DOHH2 (cell line): Measurements from ENCODE around the gene ABHD17C.

Source experiments
- H3F3A ChIP-seq: fragments of 200-600 bp; sonication (generic), shearing (Covaris generic); 2 replicates; pipeline ENCODE4 v1.6.0; 2016; ENCODE audit warnings: antibody characterized with exemption, mild to moderate bottlenecking; ENCODE audit not compliant: control insufficient read depth, insufficient read depth
- H3K27ac ChIP-seq: fragments of 200-600 bp; sonication (generic); 2 replicates; pipeline ENCODE4 v1.5.1; 2014; ENCODE audit warnings: low read depth, mild to moderate bottlenecking, low read length, moderate library complexity
- H3K27me3 ChIP-seq: fragments of 200-600 bp; sonication (generic); 2 replicates; pipeline ENCODE4 v1.6.1; 2014; ENCODE audit warnings: mild to moderate bottlenecking, low read length, mixed read lengths; ENCODE audit not compliant: control insufficient read depth
- H3K36me3 ChIP-seq: fragments of 200-600 bp; sonication (generic); 2 replicates; pipeline ENCODE4 v1.6.1; 2014; ENCODE audit warnings: mild to moderate bottlenecking, low read length, moderate library complexity, mixed read lengths; ENCODE audit not compliant: control insufficient read depth
- H3K4me1 ChIP-seq: fragments of 200-600 bp; sonication (generic); 2 replicates; pipeline ENCODE4 v1.6.1; 2014; ENCODE audit warnings: mild to moderate bottlenecking, low read length, mixed read lengths; ENCODE audit not compliant: control insufficient read depth
- H3K4me2 ChIP-seq: fragments of 200-600 bp; sonication (generic); 2 replicates; pipeline ENCODE4 v1.6.0; 2014; ENCODE audit warnings: mild to moderate bottlenecking, low read length, moderate library complexity
- H3K4me3 ChIP-seq: fragments of 200-600 bp; sonication (generic); 2 replicates; pipeline ENCODE4 v1.5.1; 2014; ENCODE audit warnings: mild to moderate bottlenecking, low read length, mixed read lengths
- H3K79me2 ChIP-seq: fragments of 200-600 bp; sonication (generic); 2 replicates; pipeline ENCODE4 v1.6.1; 2014; ENCODE audit warnings: mild to moderate bottlenecking, low read length, mixed read lengths; ENCODE audit not compliant: control insufficient read depth
- H3K9me2 ChIP-seq: fragments of 200-600 bp; sonication (generic); replicated peaks from 2 replicates; pipeline ENCODE4 v1.6.1; 2014; ENCODE audit warnings: mild to moderate bottlenecking, low read length, mixed read lengths; ENCODE audit not compliant: control insufficient read depth
- H3K9me3 ChIP-seq: fragments of 200-600 bp; sonication (generic); 2 replicates; pipeline ENCODE4 v1.6.1; 2014; ENCODE audit warnings: antibody characterized with exemption, low read length, mixed read lengths; ENCODE audit not compliant: control insufficient read depth, insufficient read depth
- H4K20me1 ChIP-seq: fragments of 200-600 bp; sonication (generic); 2 replicates; pipeline ENCODE4 v1.6.0; 2014; ENCODE audit warnings: low read depth, mild to moderate bottlenecking, antibody characterized with exemption, low read length, moderate library complexity; ENCODE audit not compliant: control insufficient read depth, insufficient read depth
- EZH2phosphoT487 ChIP-seq: fragments of 200-600 bp; sonication (generic); IDR thresholded peaks from 2 replicates; pipeline ENCODE4 v1.6.1; 2017; ENCODE audit warnings: borderline replicate concordance, mild to moderate bottlenecking, antibody characterized with exemption, low read length, moderate library complexity, mixed read lengths
- TF ChIP-seq, protein P1 (sequence below): fragments of 200-600 bp; sonication (generic); IDR thresholded peaks from one replicate; pipeline ENCODE4 v1.5.1; 2014; ENCODE audit warnings: antibody characterized with exemption, mild to moderate bottlenecking, low read depth, low read length; ENCODE audit not compliant: poor library complexity, severe bottlenecking

The ABHD17C gene

GRCh38 chr15:80791004-80791403 lies 95.9 kb downstream of the ABHD17C start:
- no peak for TF ChIP-seq EZH2phosphoT487
- TF ChIP-seq, protein P1, sequence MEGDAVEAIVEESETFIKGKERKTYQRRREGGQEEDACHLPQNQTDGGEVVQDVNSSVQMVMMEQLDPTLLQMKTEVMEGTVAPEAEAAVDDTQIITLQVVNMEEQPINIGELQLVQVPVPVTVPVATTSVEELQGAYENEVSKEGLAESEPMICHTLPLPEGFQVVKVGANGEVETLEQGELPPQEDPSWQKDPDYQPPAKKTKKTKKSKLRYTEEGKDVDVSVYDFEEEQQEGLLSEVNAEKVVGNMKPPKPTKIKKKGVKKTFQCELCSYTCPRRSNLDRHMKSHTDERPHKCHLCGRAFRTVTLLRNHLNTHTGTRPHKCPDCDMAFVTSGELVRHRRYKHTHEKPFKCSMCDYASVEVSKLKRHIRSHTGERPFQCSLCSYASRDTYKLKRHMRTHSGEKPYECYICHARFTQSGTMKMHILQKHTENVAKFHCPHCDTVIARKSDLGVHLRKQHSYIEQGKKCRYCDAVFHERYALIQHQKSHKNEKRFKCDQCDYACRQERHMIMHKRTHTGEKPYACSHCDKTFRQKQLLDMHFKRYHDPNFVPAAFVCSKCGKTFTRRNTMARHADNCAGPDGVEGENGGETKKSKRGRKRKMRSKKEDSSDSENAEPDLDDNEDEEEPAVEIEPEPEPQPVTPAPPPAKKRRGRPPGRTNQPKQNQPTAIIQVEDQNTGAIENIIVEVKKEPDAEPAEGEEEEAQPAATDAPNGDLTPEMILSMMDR: no peak
- Histone ChIP-seq H3K4me3 (no peak overlapping the region), H3K79me2 (no peaks in the 10 kb centered on the region), H3K4me1 (no peaks in the 10 kb centered on the region), H4K20me1 (no peaks in the 10 kb centered on the region), H3K36me3 (no peaks in the 10 kb centered on the region), H3K27me3 (peaks cover 14% of the 10 kb centered on the region), H3K27ac (no peak overlapping the region), H3K9me2 (no peaks in the 10 kb centered on the region), H3K4me2 (no peak overlapping the region), H3F3A (no peaks in the 10 kb centered on the region), H3K9me3 (no peaks in the 10 kb centered on the region)

DNA sequence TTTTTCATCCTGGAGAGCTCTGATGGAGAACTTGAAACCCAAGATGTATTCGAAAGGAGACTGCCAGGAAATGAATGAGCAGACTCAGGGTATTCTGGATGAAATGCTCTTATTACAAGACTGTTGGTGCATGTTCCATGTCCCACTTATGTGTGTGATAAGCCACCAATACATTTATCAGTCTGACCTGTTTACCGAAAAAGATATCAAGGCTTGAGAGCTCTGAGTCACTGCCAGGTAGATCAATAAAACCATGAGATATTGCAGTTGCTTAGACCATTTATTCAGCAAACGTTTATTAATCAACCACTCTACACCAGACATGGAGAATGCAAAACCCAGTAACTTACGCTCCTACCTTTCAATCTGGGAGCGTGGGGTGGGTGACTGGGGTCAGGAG lies 101.3 kb downstream of the ABHD17C start:
- H3K27me3 ChIP-seq: peaks cover 12% of the 10 kb centered on the region
- H3K27ac ChIP-seq: no peak overlapping the region
- no peaks in the 10 kb centered on the region for H3K36me3 ChIP-seq
- no peak overlapping the region for H3K4me2 ChIP-seq
- TF ChIP-seq, protein P1: no peak
- no peak for TF ChIP-seq EZH2phosphoT487
- H3K4me1 ChIP-seq: no peaks in the 10 kb centered on the region
- H3K9me2 ChIP-seq: no peaks in the 10 kb centered on the region
- H3K4me3 ChIP-seq: no peak overlapping the region
- no peaks in the 10 kb centered on the region for H3K9me3 ChIP-seq
- no peaks in the 10 kb centered on the region for H3F3A ChIP-seq
- H3K79me2 ChIP-seq: no peaks in the 10 kb centered on the region
- H4K20me1 ChIP-seq: no peaks in the 10 kb centered on the region

DNA sequence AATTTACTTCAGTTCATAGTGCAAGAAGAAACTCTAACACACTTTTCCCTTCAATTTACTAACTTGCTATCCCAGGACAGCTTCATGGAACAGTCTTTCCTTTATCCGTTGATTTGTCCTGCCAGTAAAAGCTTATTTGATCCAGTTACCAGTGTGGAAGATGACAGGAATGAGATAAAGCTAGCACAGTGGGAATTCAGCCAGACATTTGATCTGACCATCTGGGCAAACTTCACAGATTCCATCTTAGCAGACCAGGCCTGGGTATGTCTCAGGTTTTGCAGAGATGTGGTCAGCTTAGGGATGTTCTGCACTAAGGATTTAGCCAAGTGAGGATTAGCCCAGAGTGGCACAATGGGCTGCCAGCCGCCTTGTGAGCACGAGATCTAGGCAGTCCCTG lies 103.8 kb downstream of the ABHD17C start:
- Histone ChIP-seq H3K79me2 (no peaks in the 10 kb centered on the region), H3K9me2 (no peaks in the 10 kb centered on the region), H3K27ac (no peak overlapping the region), H3K36me3 (no peaks in the 10 kb centered on the region), H3K4me1 (no peaks in the 10 kb centered on the region), H3F3A (no peaks in the 10 kb centered on the region), H3K4me3 (no peak overlapping the region), H3K9me3 (no peaks in the 10 kb centered on the region), H4K20me1 (no peaks in the 10 kb centered on the region), H3K4me2 (no peak overlapping the region), H3K27me3 (no peaks in the 10 kb centered on the region)
- no peak for TF ChIP-seq EZH2phosphoT487
- TF ChIP-seq, protein P1: no peak

DNA sequence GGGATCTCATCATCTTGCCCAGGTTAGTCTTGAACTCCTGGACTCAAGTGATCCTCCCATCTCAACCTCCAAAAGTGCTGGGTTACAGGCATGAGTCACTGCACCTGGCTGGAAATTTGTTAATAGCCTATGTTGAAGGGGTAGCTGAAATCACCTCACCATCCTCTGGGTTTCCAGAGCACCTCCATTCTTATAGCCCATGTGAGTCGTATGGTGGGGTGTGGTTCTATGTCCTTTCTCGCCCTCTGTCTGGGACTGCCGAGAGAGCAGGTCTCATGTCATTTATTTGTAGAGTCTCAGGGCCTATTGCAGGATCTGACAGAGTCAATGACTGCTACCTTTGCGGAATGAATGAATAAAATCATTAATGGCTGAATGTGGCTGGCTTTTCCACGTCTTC lies 105.0 kb downstream of the ABHD17C start:
- TF ChIP-seq EZH2phosphoT487: no peak
- TF ChIP-seq, protein P1: no peak

More for the DNA sequence above, 105.0 kb downstream of the ABHD17C start:
- no peaks in the 10 kb centered on the region for H3K36me3 ChIP-seq
- H3K27ac ChIP-seq: no peak overlapping the region
- H3K9me2 ChIP-seq: no peaks in the 10 kb centered on the region
- no peaks in the 10 kb centered on the region for H3K9me3 ChIP-seq
- H3K27me3 ChIP-seq: no peaks in the 10 kb centered on the region
- H3K79me2 ChIP-seq: no peaks in the 10 kb centered on the region
- H3K4me1 ChIP-seq: no peaks in the 10 kb centered on the region
- no peak overlapping the region for H3K4me2 ChIP-seq
- H4K20me1 ChIP-seq: no peaks in the 10 kb centered on the region
- no peaks in the 10 kb centered on the region for H3F3A ChIP-seq
- no peak overlapping the region for H3K4me3 ChIP-seq
